GM12878 (cell line): ENCODE results near the gene ZNF317. TPM values are rescaled to one million over a fixed set of nuclear protein-coding genes. Genes with fewer than 3 reads are reported as not detected.

ENCODE experiments used
- ATAC-seq: fragments of 200-7000 bp; cut with Tn5 transposase; 3 replicates; pipeline ENCODE4 v1.9.1; 2020; ENCODE audit warnings: mild to moderate bottlenecking, moderate library complexity
- BruUV-seq: library from RNA; stranded (reverse); fragments of 400-500 nt; replicated peaks from 2 replicates; lab custom pipeline; 2021; lab: Mats Ljungman, UMichigan
- CTCF ChIA-PET: fragments of 300-600 bp; sonication (Branson Sonifier 250); formaldehyde crosslinking; extraction: SDS; loops from one replicate; lab custom pipeline; 2021; ENCODE audit warnings: inconsistent platforms; lab: Yijun Ruan, JAX
- POLR2A ChIA-PET: fragments of 350-600 bp; formaldehyde crosslinking; extraction: SDS; loops from one replicate; lab custom pipeline; 2021; ENCODE audit warnings: inconsistent platforms; lab: Charles Lee
- RAD21 ChIA-PET: fragments of 300-600 bp; sonication (Branson Sonifier 250); formaldehyde crosslinking; loops from one replicate; lab custom pipeline; 2023; ENCODE audit warnings: antibody characterized with exemption; ENCODE audit not compliant: unreplicated experiment; lab: Charles Lee
- SMC1A ChIA-PET: fragments of 300-600 bp; sonication (Branson Sonifier 250); formaldehyde crosslinking; loops from one replicate; lab custom pipeline; 2023; ENCODE audit not compliant: unreplicated experiment, uncharacterized antibody; lab: Charles Lee
- DNase-seq: peaks from one replicate; pipeline ENCODE4 v3.0.0-alpha.2; 2011; ENCODE audit warnings: low read depth, low spot score
- FAIRE-seq: peaks from 3 replicates; lab custom pipeline; 2011; peaks lifted over from hg19 to GRCh38; lab: Jason Lieb, UNC
- H2AFZ ChIP-seq: 2 replicates; pipeline ENCODE4 v1.6.0; 2011; ENCODE audit warnings: low read depth, low read length, control low read depth; ENCODE audit not compliant: control insufficient read depth
- H3K27ac ChIP-seq: 2 replicates; pipeline ENCODE4 v1.5.1; 2011; ENCODE audit warnings: control low read depth; ENCODE audit not compliant: control insufficient read depth, insufficient read depth
- H3K27me3 ChIP-seq, 2 experiments: replicated peaks in 1 of 2; 2 replicates each; pipeline versions ENCODE4 v1.6.0 to v1.6.1; 2011; ENCODE audit warnings: low read length in 1 of 2; ENCODE audit not compliant: control insufficient read depth in 2 of 2, insufficient read depth in 2 of 2
- H3K36me3 ChIP-seq, 2 experiments: 2 replicates each; pipeline ENCODE4 v1.5.1; 2011; ENCODE audit warnings: low read length in 1 of 2; ENCODE audit not compliant: control insufficient read depth in 2 of 2, insufficient read depth in 2 of 2
- H3K4me1 ChIP-seq: 2 replicates; pipeline ENCODE4 v1.6.1; 2011; ENCODE audit warnings: mild to moderate bottlenecking, low read length, moderate library complexity, mixed read lengths; ENCODE audit not compliant: control insufficient read depth, insufficient read depth
- H3K4me2 ChIP-seq: 2 replicates; pipeline ENCODE4 v1.6.0; 2011; ENCODE audit warnings: control low read depth; ENCODE audit not compliant: control insufficient read depth, insufficient read depth
- H3K4me3 ChIP-seq: fragments of 200-600 bp; sonication (generic); 2 replicates; pipeline ENCODE4 v1.5.1; 2016
- H3K79me2 ChIP-seq: 2 replicates; pipeline ENCODE4 v1.6.0; 2011; ENCODE audit warnings: low read length; ENCODE audit not compliant: control insufficient read depth, insufficient read depth
- H3K9ac ChIP-seq: 2 replicates; pipeline ENCODE4 v1.8.0; 2011; ENCODE audit warnings: low read length, control low read depth, mixed read lengths; ENCODE audit not compliant: control insufficient read depth, insufficient read depth
- H3K9me3 ChIP-seq: replicated peaks from 3 replicates; pipeline ENCODE4 v1.5.1; 2011; ENCODE audit warnings: mild to moderate bottlenecking, low read length; ENCODE audit not compliant: control insufficient read depth, insufficient read depth
- H4K20me1 ChIP-seq: 2 replicates; pipeline ENCODE4 v1.6.0; 2011; ENCODE audit not compliant: control insufficient read depth, insufficient read depth
- BMI1 ChIP-seq: fragments of 450-650 bp; IDR thresholded peaks from 2 replicates; pipeline ENCODE4 v1.6.1; 2016; ENCODE audit warnings: mild to moderate bottlenecking, moderate library complexity, borderline replicate concordance
- EED ChIP-seq: sonication (generic); IDR thresholded peaks from 2 replicates; pipeline ENCODE4 v1.6.1; 2016; ENCODE audit warnings: antibody characterized with exemption, low read depth
- FOXM1 ChIP-seq: IDR thresholded peaks from 2 replicates; pipeline ENCODE4 v1.6.1; 2012; ENCODE audit warnings: low read depth, mild to moderate bottlenecking, inconsistent platforms, low read length, moderate library complexity
- IKZF1 ChIP-seq: fragments of 450-650 bp; conservative IDR thresholded peaks from 2 replicates; pipeline ENCODE4 v1.6.1; 2017; ENCODE audit warnings: antibody characterized with exemption, mild to moderate bottlenecking
- IKZF2 ChIP-seq, 2 experiments: fragments of 450-650 bp; IDR thresholded peaks; 2 replicates each; pipeline ENCODE4 v1.6.1; 2017; ENCODE audit warnings: mild to moderate bottlenecking in 2 of 2, moderate library complexity in 2 of 2
- MXI1 ChIP-seq: fragments of 150-350 bp; IDR thresholded peaks from 2 replicates; pipeline ENCODE4 v1.6.1; 2011; ENCODE audit warnings: low read depth, mild to moderate bottlenecking, inconsistent platforms, low read length, improper control_type of control experiment
- PAX5 ChIP-seq: IDR thresholded peaks from 2 replicates; pipeline ENCODE4 v1.6.1; 2011; ENCODE audit warnings: low read depth, low read length, borderline replicate concordance
- RUNX3 ChIP-seq: IDR thresholded peaks from 2 replicates; pipeline ENCODE4 v1.6.1; 2012; ENCODE audit warnings: low read length, inconsistent platforms
- SP1 ChIP-seq: IDR thresholded peaks from one replicate; pipeline ENCODE4 v1.6.1; 2011; ENCODE audit warnings: low read depth, low read length
- SPI1 ChIP-seq: IDR thresholded peaks from 2 replicates; pipeline ENCODE4 v1.6.1; 2011; ENCODE audit warnings: low read depth, mild to moderate bottlenecking, low read length, moderate library complexity, borderline replicate concordance; ENCODE audit not compliant: insufficient read depth
- USF1 ChIP-seq: IDR thresholded peaks from 2 replicates; pipeline ENCODE4 v1.6.1; 2011; ENCODE audit warnings: borderline replicate concordance, low read depth, mild to moderate bottlenecking, moderate library complexity, mixed read lengths, low read length; ENCODE audit not compliant: insufficient read depth; ENCODE audit errors: extremely low read length
- YBX1 ChIP-seq: fragments of 450-650 bp; IDR thresholded peaks from 2 replicates; pipeline ENCODE4 v1.6.1; 2016; ENCODE audit warnings: antibody characterized with exemption
- WGBS: methylation state at CpG from one replicate; pipeline ENCODE4 v1.1.6; 2016; ENCODE audit warnings: low lambda C conversion rate; ENCODE audit not compliant: insufficient replicate concordance, insufficient coverage; ENCODE audit errors: missing lambda C conversion rate; 5-methylcytosine and 5-hydroxymethylcytosine counted together
- in situ Hi-C: fragments of 300-500 bp; cut with MboI; formaldehyde crosslinking; loops from 9 replicates; pipeline ENCODE4 v1.14.3; 2018; ENCODE audit warnings: mixed read lengths
- intact Hi-C: fragments of 100-400 bp; cut with micrococcal nuclease; formaldehyde crosslinking; loops from one replicate; pipeline ENCODE4 v1.14.2; 2022; ENCODE audit not compliant: unreplicated experiment
- polyA plus RNA-seq, 11 experiments: library from polyadenylated mRNA; depleted of rRNA in 4 of 11; unstranded in 6 of 11; stranded (reverse) in 5 of 11; fragments of >200 nt; fragmentation: Nextera tagmentation in 4 of 11; fragmentation: Illumina TruSeq in 1 of 11; extraction: Ambion mirVana in 4 of 11; extraction: Trizol in 1 of 11; gene quantifications; 1 replicate in 1 of 11; 2 replicates in 10 of 11; pipeline versions ENCODE4 v1.2.1 to v1.2.3, GENCODE V29; 2011 to 2016; ENCODE audit warnings: inconsistent platforms in 2 of 11, missing spikeins in 2 of 11, low read depth in 1 of 11
- total RNA-seq, 4 experiments: library from RNA; depleted of rRNA in 3 of 4; stranded (reverse); fragments of >200 nt in 3 of 4; fragmentation: Illumina TruSeq in 1 of 4; extraction: Trizol in 1 of 4; gene quantifications; 2 replicates each; pipeline versions ENCODE4 v1.2.1 to v1.2.3, GENCODE V29; 2013 to 2021
- TF ChIP-seq, protein P1 (sequence below): IDR thresholded peaks from 2 replicates; pipeline ENCODE4 v1.6.1; 2012; ENCODE audit warnings: low read depth, low read length, improper control_type of control experiment

ZNF317 gene
- total and polyA plus RNA-seq, 10 of the 15 experiments (the other 5 are each of a cell fraction or from before 2014, with no cell fraction given), result 22.7 to 39.4 (median 32.6) TPM

GRCh38 chr19:9128171-9128570 lies 12.0 kb upstream of the ZNF317 start (continued):
- TF ChIP-seq USF1 (no peak), FOXM1 (no peak), YBX1 (no peak), MXI1 (no peak), SP1 (no peak), PAX5 (no peak)
- TF ChIP-seq, all 136 proteins: peak for 0

GRCh38 chr19:9130965-9131364 lies 9.2 kb upstream of the ZNF317 start:
- no peaks in the 10 kb centered on the region for H3K27me3 ChIP-seq
- H3K79me2 ChIP-seq, result no peaks in the 10 kb centered on the region
- DNase-seq (no peak), FAIRE-seq (no peak), ATAC-seq (no peak)
- H3K9ac ChIP-seq, result no peak overlapping the region
- no peak overlapping the region for H2AFZ ChIP-seq
- ChIA-PET CTCF (no interaction called here), SMC1A (no interaction called here), POLR2A (no interaction called here), RAD21 (interaction anchor here (0.6 kb wide), 1 partner anchor 146 kb away, joined by 3 read pairs; no protein-coding TSS in a partner anchor)
- H3K27ac ChIP-seq, result no peak overlapping the region
- WGBS, result 50% methylated on average over 1 of the region's 1 CpG
- H4K20me1 ChIP-seq, result no peaks in the 10 kb centered on the region
- no peak overlapping the region for H3K4me3 ChIP-seq
- H3K9me3 ChIP-seq, result no peaks in the 10 kb centered on the region; the same call in 2 of the 3 replicates
- intact Hi-C loops, result loop anchor here (10.0 kb wide), 1 partner anchor 174 kb away; the partner anchor contains the start of gene ZNF699
- H3K4me1 ChIP-seq, result no peaks in the 10 kb centered on the region
- in situ Hi-C loops, result loop anchor here (10.0 to 25.0 kb wide), 3 partner anchors 494 to 1106 kb away; partner anchors contain the start of genes S1PR2 and ZNF561
- H3K4me2 ChIP-seq, result no peak overlapping the region
- 0 out of 2 replicates have a peak, but pooled peaks have one; percentile 32 for TF ChIP-seq SPI1
- TF ChIP-seq RUNX3, result peak; percentile 58
- TF ChIP-seq, protein P1, sequence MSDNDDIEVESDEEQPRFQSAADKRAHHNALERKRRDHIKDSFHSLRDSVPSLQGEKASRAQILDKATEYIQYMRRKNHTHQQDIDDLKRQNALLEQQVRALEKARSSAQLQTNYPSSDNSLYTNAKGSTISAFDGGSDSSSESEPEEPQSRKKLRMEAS, result no peak
- peak; percentile 48 to 53; a peak in 2 of 4 replicates for TF ChIP-seq IKZF2 (IDR thresholded peaks at IDR 0.05)
- TF ChIP-seq EED, result peak; percentile 48; the same call in 1 of the 2 replicates
- peak; percentile 58 for TF ChIP-seq IKZF1
- no peak for TF ChIP-seq BMI1
- H3K36me3 ChIP-seq, result no peaks in the 10 kb centered on the region
- no TSS peak for BruUV-seq
